GM18951 (cell line): ENCODE data around the gene FGF12.

Experiments used
- POLR2A ChIP-seq: IDR thresholded peaks from 4 replicates; pipeline ENCODE4 v1.6.1; 2011; ENCODE audit warnings: mild to moderate bottlenecking; ENCODE audit not compliant: insufficient read length, insufficient read depth; ENCODE audit errors: extremely low read depth
- in situ Hi-C: fragments of 300-500 bp; cut with MboI; formaldehyde crosslinking; loops from one replicate; pipeline ENCODE4 v1.12.0; 2022; ENCODE audit warnings: low sequenced_read_pairs, mixed read lengths, inconsistent platforms; ENCODE audit not compliant: unreplicated experiment

The FGF12 gene

DNA sequence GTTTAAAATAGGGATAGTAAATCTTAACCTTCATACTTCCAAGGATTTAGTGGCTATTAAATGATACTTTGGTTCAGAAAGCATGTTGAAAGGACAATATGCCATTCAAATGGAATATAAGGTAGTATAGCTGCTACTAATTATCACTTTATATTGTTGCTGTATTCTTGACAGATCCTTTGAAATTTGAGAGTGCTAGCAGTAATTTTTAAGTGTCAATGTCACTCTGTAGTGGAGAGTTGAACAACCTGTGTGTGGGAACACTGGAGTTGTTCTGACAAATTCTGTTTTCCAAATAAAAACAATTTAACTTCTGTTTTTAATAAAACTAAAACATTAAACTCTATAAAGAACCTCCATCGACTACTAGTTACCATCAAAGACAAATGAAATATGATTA lies 565.7 kb downstream of the FGF12 start:
- TF ChIP-seq POLR2A = no peak
- in situ Hi-C loops = no loop called here

DNA sequence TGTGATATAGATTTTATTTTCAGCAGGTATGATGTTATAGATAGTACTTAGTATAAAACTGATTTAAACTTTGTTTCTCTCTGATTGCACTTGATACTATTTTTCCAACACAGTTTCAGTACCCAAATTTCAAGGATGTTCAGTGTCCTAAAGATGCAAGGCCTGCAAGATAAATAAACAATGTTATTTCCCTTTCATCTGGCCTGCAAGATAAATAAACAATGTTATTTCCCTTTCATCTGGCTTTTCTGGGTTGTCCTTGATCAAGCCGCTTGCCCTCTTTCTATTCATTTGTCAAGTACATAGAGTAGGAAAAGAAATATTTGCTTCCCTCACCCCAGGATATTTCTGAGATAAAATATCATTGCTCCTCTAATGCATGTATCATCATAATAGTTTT lies 571.0 kb downstream of the FGF12 start:
- in situ Hi-C loops = no loop called here
- no peak for TF ChIP-seq POLR2A

DNA sequence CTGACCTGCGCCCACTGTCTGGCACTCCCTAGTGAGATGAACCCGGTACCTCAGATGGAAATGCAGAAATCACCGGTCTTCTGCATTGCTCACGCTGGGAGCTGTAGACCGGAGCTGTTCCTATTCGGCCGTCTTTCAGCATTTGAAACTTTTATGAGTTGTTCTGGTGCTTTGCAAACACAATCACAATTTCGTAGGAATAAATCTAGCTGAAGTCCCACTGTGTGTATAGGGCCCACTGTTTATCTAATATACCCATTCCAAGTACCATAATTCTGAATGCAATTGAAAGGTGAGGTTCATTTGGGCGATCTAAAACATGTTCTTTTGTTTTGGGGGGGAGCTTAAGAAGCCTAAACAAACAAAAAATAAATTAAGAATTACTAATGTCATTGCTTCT lies 572.1 kb downstream of the FGF12 start:
- TF ChIP-seq POLR2A = no peak
- in situ Hi-C loops = no loop called here

DNA sequence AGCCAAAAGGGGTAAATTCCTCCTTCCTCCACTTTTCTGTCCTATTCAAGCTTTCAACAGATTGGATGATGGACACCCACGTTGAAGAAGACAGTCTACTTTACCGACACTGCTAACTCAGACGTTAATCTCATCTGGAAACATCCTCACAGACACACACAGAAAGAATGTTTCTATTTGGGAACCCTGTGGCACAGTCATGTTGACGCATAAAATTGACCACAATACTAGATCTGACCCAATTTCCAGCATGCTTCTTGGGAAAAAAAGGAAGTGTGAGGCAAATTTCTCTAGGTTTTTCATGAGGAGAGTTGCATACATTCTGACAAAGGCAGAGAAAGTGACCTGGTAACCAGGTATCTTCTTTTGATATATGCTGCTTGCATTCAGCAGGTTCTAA lies 594.1 kb downstream of the FGF12 start:
- TF ChIP-seq POLR2A = no peak
- in situ Hi-C loops = no loop called here

DNA sequence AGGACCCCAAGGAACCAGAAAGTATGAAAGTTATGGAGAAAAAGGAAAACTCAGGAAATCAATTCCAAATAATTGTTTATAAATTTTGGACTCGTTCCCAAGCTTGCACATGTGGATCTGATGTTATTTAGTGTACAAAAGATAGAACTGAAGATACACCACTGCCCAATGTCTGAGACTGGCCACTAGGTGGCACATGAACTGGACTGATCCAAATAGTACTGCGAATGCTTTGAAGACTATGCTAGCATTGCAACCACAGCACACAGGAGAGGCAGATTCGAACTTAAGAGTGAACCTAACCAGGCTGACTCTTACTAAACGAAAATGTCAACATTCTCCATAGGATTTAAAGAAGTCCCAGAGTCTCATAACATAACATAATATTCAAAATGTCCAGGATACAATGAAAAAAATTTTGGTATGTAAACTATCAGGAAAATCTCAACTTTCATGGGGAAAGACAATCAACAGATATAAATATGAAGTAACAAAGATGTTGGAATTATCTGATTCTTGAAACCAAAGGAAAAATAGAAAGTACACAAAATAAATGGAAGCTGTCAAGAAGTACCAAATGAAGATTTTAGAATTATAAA lies 596.7 kb downstream of the FGF12 start:
- in situ Hi-C loops = no loop called here
- no peak for TF ChIP-seq POLR2A

DNA sequence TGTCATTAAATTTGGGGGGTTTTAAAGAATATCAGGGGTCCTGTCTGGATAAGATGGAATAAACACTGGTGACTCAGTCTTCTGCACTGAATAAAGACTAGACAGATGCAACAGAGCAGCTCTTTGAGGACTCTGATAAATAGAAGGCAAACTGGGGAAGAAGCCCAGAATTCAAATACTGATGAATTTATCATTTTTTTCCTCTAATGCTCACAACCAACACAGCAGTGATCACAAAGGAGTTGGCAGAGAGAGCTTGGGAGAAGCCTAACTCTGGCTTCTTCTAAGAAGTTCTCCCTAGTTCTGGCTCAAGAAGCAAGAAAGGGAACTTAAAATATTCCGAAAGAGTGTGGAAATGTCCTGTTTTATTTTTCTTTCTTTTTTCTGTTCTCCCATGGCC lies 597.8 kb downstream of the FGF12 start:
- no peak for TF ChIP-seq POLR2A
- in situ Hi-C loops = no loop called here

DNA sequence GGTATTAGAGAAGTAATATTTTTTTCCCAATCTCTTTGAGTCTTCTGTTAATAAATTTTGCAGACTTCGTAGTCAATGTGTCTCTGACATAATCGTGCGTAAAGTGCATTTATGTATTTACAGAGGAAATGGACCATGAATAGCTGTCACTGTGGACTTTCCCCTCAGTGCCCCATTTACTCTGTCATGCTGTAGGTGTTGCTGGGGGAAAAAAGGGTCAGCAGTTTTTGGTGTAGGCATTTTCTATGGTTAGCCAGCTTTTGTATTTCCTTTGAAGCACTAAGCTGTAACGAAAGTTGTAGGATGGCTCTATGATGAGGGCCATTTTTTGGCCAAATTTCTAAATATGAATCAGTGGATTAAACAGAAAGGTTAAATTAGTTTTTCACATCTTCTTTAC lies 598.4 kb downstream of the FGF12 start:
- in situ Hi-C loops = no loop called here
- TF ChIP-seq POLR2A = no peak

DNA sequence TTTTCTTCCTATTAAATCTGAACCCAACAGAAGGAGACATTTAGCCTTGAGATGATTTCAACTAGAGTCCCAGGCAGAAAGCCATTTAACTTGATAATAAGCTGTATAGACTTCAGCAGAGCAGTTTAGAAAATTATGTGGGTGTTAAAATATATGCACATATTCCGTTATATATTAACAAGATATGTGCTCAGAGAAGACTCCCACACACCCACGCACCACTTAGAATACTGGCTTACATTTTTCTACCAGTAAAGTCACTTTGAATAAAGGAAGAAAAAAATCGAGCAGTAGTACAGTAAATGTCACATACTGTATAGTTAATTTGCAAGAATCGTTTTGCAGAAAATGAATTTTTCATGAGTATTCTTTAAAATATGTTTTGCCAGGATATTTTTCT lies 599.3 kb downstream of the FGF12 start:
- no peak for TF ChIP-seq POLR2A
- in situ Hi-C loops = no loop called here

DNA sequence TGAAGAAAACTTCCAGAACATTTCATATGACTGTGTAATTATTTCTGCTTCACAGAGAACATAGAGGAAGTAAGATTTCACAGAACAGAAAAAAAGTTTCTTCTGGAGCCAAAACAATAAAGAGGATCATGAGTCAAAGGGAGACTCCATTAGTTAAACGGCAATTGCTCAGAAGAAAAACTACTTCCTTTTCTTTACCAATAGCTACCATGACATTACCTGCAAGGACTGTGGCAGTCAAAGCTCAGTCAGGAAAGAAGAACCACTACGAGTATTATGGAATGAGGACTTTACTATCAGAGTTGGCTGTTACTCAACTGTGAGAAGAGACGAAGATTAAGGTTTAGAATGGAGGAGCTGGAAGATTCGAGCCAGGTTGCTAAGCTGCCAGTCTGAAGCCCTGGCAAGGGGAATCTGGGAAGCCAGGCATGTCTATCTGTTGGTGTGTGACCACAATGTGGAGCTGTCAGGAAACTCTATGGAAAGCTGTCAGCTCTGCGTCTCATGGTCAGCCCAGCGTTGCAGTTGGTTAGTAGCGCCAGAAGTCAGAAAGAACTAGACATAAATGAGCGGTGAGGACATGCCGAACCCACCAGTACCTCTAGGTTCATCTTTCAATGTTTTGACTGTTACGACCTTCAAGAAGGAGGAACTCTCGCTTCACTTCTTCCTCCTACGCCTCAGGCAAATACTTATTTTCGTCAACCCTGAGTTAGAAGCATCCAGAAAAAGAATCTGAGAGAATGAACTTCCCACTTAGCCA lies 604.3 kb downstream of the FGF12 start:
- in situ Hi-C loops = no loop called here

DNA sequence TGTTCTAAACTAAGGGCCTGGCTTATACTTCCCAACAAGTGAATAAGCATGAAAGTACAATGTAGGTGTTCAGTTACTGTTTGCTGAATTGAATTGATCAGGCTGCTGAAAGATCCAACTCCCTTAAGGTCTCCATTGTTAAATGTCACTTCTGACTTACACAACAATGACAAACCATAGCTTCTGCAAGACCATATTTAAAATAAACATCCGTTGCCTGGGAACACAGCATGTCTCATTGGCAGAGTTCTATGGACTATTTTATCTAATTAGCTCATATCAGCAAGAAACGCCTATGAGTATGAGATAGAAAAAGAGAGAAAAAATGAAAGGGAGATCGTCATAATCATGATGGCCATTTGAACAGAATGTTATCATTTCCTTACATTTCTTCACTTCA lies 605.4 kb downstream of the FGF12 start:
- TF ChIP-seq POLR2A = no peak
- in situ Hi-C loops = no loop called here

More for the DNA sequence above, 604.3 kb downstream of the FGF12 start:
- TF ChIP-seq POLR2A = no peak

DNA sequence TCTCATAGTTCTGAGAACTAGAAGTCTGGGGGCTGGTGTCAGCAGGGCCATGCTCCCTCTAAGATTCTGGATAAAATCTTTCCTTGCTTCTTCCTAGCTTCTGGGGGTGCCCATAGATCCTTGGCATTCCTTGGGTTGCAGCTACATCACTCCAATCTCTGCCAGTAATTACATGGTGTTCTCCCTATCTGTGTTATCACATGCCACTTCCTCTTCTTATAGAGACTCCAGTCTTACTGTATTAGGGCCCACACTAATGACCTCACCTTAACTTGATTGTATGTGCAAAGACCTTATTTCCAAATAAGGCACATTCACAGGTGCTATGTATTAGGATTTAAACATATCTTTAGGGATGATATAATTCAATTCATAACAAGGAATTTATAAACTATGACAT lies 618.5 kb downstream of the FGF12 start:
- TF ChIP-seq POLR2A = no peak
- in situ Hi-C loops = no loop called here

DNA sequence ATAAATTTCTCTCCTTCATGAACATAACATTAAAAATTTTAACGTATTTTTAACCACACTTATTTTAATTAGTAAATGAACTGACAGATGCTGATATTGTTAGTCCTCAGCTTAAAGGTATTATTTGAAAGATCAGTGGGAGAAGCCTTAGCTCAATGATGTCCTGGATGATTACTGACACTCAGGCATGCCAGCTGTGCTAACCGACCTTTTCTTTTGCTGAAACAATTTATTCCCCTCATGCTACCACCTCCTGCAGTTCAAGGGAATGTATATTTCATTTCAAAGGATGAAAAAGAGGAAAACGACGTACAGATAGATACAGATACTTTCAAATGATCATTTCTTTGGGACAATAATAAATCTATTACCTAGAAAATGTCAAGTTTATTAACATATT lies 620.8 kb downstream of the FGF12 start:
- no peak for TF ChIP-seq POLR2A
- in situ Hi-C loops = no loop called here

DNA sequence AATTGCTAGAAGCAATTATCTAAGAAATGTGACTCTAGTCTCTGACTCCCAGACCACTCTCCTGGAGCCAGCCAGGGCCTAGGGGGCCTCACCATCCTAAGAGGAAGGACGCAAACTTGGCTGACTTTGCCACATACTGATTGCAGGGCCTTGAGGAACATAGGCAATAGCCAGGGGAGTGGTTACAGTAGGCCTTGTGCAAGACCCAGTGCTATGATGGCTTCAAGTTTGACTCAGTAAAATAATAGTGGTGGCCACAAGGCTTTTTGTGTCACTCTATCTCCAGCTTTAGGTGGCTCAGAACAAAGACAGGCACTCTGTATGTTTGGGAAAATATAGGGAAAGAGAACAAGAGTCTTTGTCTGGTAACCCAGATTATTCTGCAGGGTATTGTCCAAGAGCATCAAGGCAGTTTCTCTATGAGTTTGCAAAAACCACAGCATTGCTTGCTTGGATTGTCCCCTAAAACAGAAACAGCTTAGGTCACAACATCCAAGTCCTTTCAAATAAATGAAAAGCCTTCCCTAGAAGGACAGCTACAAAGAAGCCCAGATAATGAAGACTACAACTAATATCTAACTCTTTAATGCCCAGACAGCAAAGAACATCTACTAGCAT lies 634.8 kb downstream of the FGF12 start:
- TF ChIP-seq POLR2A = no peak
- in situ Hi-C loops = no loop called here

DNA sequence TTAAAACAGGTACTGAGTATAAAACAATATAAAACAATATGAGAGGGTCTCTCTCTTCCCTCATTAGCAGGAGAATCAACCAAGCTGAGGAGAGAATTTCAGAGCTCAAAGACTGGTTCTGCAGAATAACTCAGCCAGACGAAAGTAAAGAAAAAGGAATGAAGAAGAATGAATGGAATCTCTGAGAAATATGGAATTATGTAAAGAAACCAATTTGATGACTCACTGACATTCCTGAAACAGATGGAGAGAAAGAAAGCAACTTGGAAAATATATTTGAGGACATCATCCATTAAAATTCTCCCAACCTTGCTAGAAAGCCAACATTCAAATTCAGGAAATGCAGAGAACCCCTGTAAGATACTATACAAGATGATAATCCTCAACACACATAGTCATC lies 635.5 kb downstream of the FGF12 start:
- in situ Hi-C loops = no loop called here
- no peak for TF ChIP-seq POLR2A
